ENCODE data around the gene IFNGR1. TPM values are rescaled to one million over a fixed set of nuclear protein-coding genes. Genes with fewer than 3 reads are reported as not detected.

The IFNGR1 gene
- total and polyA plus RNA-seq, 2 experiments from 2014 or later: 83.6 to 127 TPM

DNA sequence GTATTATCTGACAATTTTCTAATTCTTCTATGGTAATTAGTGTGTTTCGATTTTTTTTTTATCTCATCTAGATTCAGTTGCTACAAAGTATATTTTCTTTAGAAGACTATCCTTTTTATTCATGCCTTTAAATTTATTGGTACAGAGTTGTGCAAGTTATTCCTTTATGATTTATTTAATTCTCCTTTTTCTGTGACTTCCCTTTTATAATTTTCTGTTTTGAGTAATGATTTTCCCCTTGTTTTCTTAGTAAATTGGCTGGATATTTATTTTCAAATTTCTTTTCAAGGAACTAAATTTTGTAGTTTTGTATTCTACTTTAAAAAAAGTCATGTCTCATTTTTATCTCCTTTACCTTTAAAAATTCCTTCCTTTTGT, 43.3 kb downstream of the IFNGR1 start:
- Histone ChIP-seq H2AFZ (no peak overlapping the region), H3K27me3 (no peaks in the 10 kb centered on the region), H3K79me2 (no peaks in the 10 kb centered on the region), H3K27ac (no peak overlapping the region), H3K9me3 (ENCODE audit: low read depth) (no peaks in the 10 kb centered on the region), H3K9me2 (replicated peaks; ENCODE audit: insufficient read depth) (no peaks in the 10 kb centered on the region), H3K36me3 (replicated peaks; ENCODE audit: insufficient read depth, low read depth) (no peaks in the 10 kb centered on the region), H3K4me3 (no peak overlapping the region), H3K4me1 (ENCODE audit: insufficient read depth) (no peaks in the 10 kb centered on the region), H4K20me1 (ENCODE audit: insufficient read depth, poor library complexity, severe bottlenecking) (no peaks in the 10 kb centered on the region), H3K4me2 (no peak overlapping the region)
- no peak for DNase-seq (ENCODE audit: low spot score)
- 94% methylated on average over 1 of the region's 1 CpG for WGBS (ENCODE audit: low lambda C conversion rate, missing lambda C conversion rate)
- no peak for TF ChIP-seq EZH2phosphoT487 (IDR thresholded peaks at IDR 0.05; ENCODE audit: low read depth, severe bottlenecking, unreplicated experiment)
- TF ChIP-seq EZH2 (IDR thresholded peaks at IDR 0.05; ENCODE audit: borderline replicate concordance): no peak
- TF ChIP-seq, protein P1, sequence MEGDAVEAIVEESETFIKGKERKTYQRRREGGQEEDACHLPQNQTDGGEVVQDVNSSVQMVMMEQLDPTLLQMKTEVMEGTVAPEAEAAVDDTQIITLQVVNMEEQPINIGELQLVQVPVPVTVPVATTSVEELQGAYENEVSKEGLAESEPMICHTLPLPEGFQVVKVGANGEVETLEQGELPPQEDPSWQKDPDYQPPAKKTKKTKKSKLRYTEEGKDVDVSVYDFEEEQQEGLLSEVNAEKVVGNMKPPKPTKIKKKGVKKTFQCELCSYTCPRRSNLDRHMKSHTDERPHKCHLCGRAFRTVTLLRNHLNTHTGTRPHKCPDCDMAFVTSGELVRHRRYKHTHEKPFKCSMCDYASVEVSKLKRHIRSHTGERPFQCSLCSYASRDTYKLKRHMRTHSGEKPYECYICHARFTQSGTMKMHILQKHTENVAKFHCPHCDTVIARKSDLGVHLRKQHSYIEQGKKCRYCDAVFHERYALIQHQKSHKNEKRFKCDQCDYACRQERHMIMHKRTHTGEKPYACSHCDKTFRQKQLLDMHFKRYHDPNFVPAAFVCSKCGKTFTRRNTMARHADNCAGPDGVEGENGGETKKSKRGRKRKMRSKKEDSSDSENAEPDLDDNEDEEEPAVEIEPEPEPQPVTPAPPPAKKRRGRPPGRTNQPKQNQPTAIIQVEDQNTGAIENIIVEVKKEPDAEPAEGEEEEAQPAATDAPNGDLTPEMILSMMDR (IDR thresholded peaks at IDR 0.05; ENCODE audit: poor library complexity): no peak

DNA sequence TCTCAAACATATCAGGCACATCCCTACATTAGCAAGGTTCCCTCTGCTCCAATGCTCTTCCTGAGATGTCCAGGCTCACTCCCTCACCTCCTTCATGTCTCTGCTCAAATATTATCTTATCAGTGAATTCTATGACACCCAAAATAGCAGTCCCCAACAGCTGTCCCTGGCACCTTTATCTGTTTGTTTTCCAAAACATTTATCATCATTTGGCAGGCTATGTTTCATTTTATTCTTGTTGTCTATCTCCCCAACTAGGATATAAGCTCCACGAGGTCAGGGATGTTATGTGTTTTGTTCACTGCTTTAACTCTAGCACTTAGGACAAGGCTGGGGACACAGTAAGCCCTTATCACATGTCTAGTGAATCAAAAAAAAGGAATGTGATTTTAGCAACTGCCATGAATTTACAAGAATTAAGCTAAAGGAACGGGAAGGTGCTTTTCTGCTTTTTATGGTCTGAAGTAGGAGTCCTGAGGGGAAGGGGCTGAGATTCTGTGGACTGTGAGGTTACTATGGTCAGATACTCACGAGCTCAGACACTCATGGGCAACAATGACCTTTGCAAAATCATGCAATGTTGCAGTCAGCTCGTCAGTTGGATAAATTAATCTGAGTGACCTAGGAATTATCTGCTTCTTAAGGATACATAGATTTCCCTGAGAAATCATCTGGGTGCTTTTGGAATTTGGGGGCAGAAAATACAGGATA, 43.9 kb downstream of the IFNGR1 start:
- TF ChIP-seq, protein P1 (IDR thresholded peaks at IDR 0.05; ENCODE audit: poor library complexity): no peak
- TF ChIP-seq EZH2 (IDR thresholded peaks at IDR 0.05; ENCODE audit: borderline replicate concordance): no peak
- TF ChIP-seq EZH2phosphoT487 (IDR thresholded peaks at IDR 0.05; ENCODE audit: low read depth, severe bottlenecking, unreplicated experiment): no peak
- H4K20me1 ChIP-seq (ENCODE audit: insufficient read depth, poor library complexity, severe bottlenecking): no peaks in the 10 kb centered on the region
- no peak for DNase-seq (ENCODE audit: low spot score)
- no peaks in the 10 kb centered on the region for H3K4me1 ChIP-seq (ENCODE audit: insufficient read depth)
- no peaks in the 10 kb centered on the region for H3K79me2 ChIP-seq
- 73% methylated on average over 4 of the region's 4 CpGs for WGBS (ENCODE audit: low lambda C conversion rate, missing lambda C conversion rate)
- H3K27me3 ChIP-seq: no peaks in the 10 kb centered on the region
- H3K27ac ChIP-seq: no peak overlapping the region
- H2AFZ ChIP-seq: no peak overlapping the region
- H3K4me3 ChIP-seq: no peak overlapping the region
- no peaks in the 10 kb centered on the region for H3K9me2 ChIP-seq (replicated peaks; ENCODE audit: insufficient read depth)
- H3K36me3 ChIP-seq (replicated peaks; ENCODE audit: insufficient read depth, low read depth): no peaks in the 10 kb centered on the region
- no peaks in the 10 kb centered on the region for H3K9me3 ChIP-seq (ENCODE audit: low read depth)
- no peak overlapping the region for H3K4me2 ChIP-seq

DNA sequence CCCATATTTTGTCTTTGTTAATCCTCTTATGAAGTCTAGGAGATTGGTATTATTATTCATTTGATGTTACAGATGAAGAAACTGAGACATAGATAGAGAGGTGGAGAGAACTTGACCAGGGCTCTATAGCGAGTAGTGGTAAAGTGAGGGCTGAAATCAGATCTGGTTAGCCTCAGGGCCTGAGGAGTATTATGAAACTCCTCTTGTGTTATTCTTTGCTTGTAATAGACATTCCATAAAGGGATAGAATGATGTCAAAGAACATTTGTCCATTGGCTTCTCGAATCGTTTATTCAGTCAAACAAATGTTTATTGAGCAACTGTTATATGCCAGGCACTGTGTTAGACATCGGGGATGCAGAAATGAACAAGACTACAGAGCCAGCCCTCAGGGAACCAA, 45.7 kb downstream of the IFNGR1 start, which contains the start of gene IL22RA2:
TSS of gene IL22RA2 (minus strand) at position 144 of the 400 bp plus-strand sequence. CDS start 11,895 bp downstream, outside the sequence.
- no peaks in the 10 kb centered on the region for H3K27me3 ChIP-seq
- no peak for DNase-seq (ENCODE audit: low spot score)
- no peaks in the 10 kb centered on the region for H3K79me2 ChIP-seq
- no peaks in the 10 kb centered on the region for H4K20me1 ChIP-seq (ENCODE audit: insufficient read depth, poor library complexity, severe bottlenecking)
- no peaks in the 10 kb centered on the region for H3K4me1 ChIP-seq (ENCODE audit: insufficient read depth)
- WGBS (ENCODE audit: low lambda C conversion rate, missing lambda C conversion rate): 84% methylated on average over 4 of the region's 4 CpGs
- no peak within 1 kb of the TSS for H2AFZ ChIP-seq
- TF ChIP-seq, protein P1 (IDR thresholded peaks at IDR 0.05; ENCODE audit: poor library complexity): no peak
- TF ChIP-seq EZH2 (IDR thresholded peaks at IDR 0.05; ENCODE audit: borderline replicate concordance): no peak
- TF ChIP-seq EZH2phosphoT487 (IDR thresholded peaks at IDR 0.05; ENCODE audit: low read depth, severe bottlenecking, unreplicated experiment): no peak
- no peak within 1 kb of the TSS for H3K27ac ChIP-seq
- no peak within 1 kb of the TSS for H3K4me3 ChIP-seq
- H3K4me2 ChIP-seq: no peak within 1 kb of the TSS
- H3K9me3 ChIP-seq (ENCODE audit: low read depth): no peaks in the 10 kb centered on the region
- H3K9me2 ChIP-seq (replicated peaks; ENCODE audit: insufficient read depth): no peaks in the 10 kb centered on the region
- no peaks in the 10 kb centered on the region for H3K36me3 ChIP-seq (replicated peaks; ENCODE audit: insufficient read depth, low read depth)
